ENCODE data around the gene PRDM10.

PRDM10 gene

GRCh38 chr11:130002846-130003716 is 446 bp upstream of the PRDM10 start:
- peak; percentile 96 for DNase-seq

GRCh38 chr11:130001461-130002351 is 929 bp downstream of the PRDM10 start:
- peak; percentile 16 for DNase-seq

- DNase-seq, result no peak
These were observed 2.0 kb downstream of the PRDM10 start for GRCh38 chr11:130000552-130001176.

- DNase-seq, result no peak
These were observed 3.2 kb downstream of the PRDM10 start for GRCh38 chr11:129999407-129999806.

GRCh38 chr11:129998905-129999304 is 3.7 kb downstream of the PRDM10 start:
- DNase-seq, result no peak

GRCh38 chr11:129998107-129998506 is 4.5 kb downstream of the PRDM10 start:
- no peak for DNase-seq

GRCh38 chr11:129997513-129997912 is 5.1 kb downstream of the PRDM10 start:
- DNase-seq, result no peak

GRCh38 chr11:129996113-129996870 is 6.3 kb downstream of the PRDM10 start:
- no peak for DNase-seq

- no peak for DNase-seq
These were observed 7.5 kb downstream of the PRDM10 start for GRCh38 chr11:129995163-129995562.

- DNase-seq, result no peak
These were observed 10.3 kb downstream of the PRDM10 start for GRCh38 chr11:129992161-129992944.

GRCh38 chr11:129989149-129989813 is 13.4 kb downstream of the PRDM10 start:
- no peak for DNase-seq

- DNase-seq, result no peak
These were observed 14.7 kb downstream of the PRDM10 start for GRCh38 chr11:129987950-129988349.

- no peak for DNase-seq
These were observed 16.8 kb downstream of the PRDM10 start for GRCh38 chr11:129985823-129986222.

GRCh38 chr11:129980086-129980485 is 22.5 kb downstream of the PRDM10 start:
- no peak for DNase-seq

- DNase-seq, result no peak
These were observed 23.5 kb downstream of the PRDM10 start for GRCh38 chr11:129979046-129979605.

GRCh38 chr11:129978447-129978846 is 24.2 kb downstream of the PRDM10 start:
- no peak for DNase-seq

GRCh38 chr11:129976328-129976727 is 26.3 kb downstream of the PRDM10 start:
- no peak for DNase-seq

GRCh38 chr11:129975543-129975942 is 27.1 kb downstream of the PRDM10 start:
- DNase-seq, result no peak

GRCh38 chr11:129974672-129975071 is 28.0 kb downstream of the PRDM10 start:
- no peak for DNase-seq

GRCh38 chr11:129974237-129974636 is 28.4 kb downstream of the PRDM10 start:
- no peak for DNase-seq

- no peak for DNase-seq
These were observed 28.8 kb downstream of the PRDM10 start for GRCh38 chr11:129973809-129974208.
